Dermis blood vessel endothelial cell (primary cell): ENCODE results near the gene TSGA10. TPM values are rescaled to one million over a fixed set of nuclear protein-coding genes. Genes with fewer than 3 reads are reported as not detected.

ENCODE experiments used
- total RNA-seq: library from RNA; depleted of rRNA; stranded (reverse); fragments of >200 nt; gene quantifications from 2 replicates; pipeline ENCODE4 v1.2.3, GENCODE V29; 2014

Gene TSGA10
- total RNA-seq, 1 donor from 2014 or later, result 2.9 TPM

Other genes starting within 250 kb of the TSGA10 start
- 3.3 and 9.0 TPM in 2 replicates for gene CRACDL, start 218.7 kb downstream of the TSGA10 start, total RNA-seq
- gene C2orf15, start 13.2 kb downstream of the TSGA10 start, total RNA-seq, result 0.37 TPM in 1 of 2 replicates, not detected in the other
- gene LIPT1, start within 50 bp of the TSGA10 start, total RNA-seq, result 6.2 and 7.5 TPM in 2 replicates
- 24.9 and 27.7 TPM in 2 replicates for gene MITD1, start 26.1 kb upstream of the TSGA10 start, total RNA-seq
- gene MRPL30, start 26.2 kb upstream of the TSGA10 start, total RNA-seq, result 34.5 and 57.7 TPM in 2 replicates
- not detected in 2 replicates for gene LYG2, start 100.7 kb upstream of the TSGA10 start, total RNA-seq
- gene LYG1, start 146.3 kb upstream of the TSGA10 start, total RNA-seq, result 0.28 and 1.2 TPM in 2 replicates
- gene TXNDC9, start 181.4 kb upstream of the TSGA10 start, total RNA-seq, result 109 and 120 TPM in 2 replicates
- 20.8 and 45.6 TPM in 2 replicates for gene EIF5B, start 182.4 kb upstream of the TSGA10 start, total RNA-seq